K562 (cell line): ENCODE measurements around the gene ZC3H6. TPM values are rescaled to one million over a fixed set of nuclear protein-coding genes. Genes with fewer than 3 reads are reported as not detected.
A peak's percentile ranks its signal among the peaks of the same experiment; 100 is the strongest.

ENCODE experiments used
- ADNP ChIP-seq: fragments of 200-800 bp; sonication (Bioruptor generic); IDR thresholded peaks from 2 replicates; pipeline ENCODE4 v1.6.1; 2016; ENCODE audit warnings: missing genetic modification characterization, missing compliant biosample characterization
- BDP1 ChIP-seq: IDR thresholded peaks from 3 replicates; pipeline ENCODE4 v1.6.1; 2011; ENCODE audit not compliant: insufficient read length, insufficient read depth
- DACH1 ChIP-seq: fragments of 450-650 bp; IDR thresholded peaks from 2 replicates; pipeline ENCODE4 v1.6.1; 2018; ENCODE audit not compliant: partially characterized antibody
- EGR1 ChIP-seq: fragments of 450-650 bp; conservative IDR thresholded peaks from 2 replicates; pipeline ENCODE4 v1.6.1; 2017; ENCODE audit warnings: mild to moderate bottlenecking
- EHMT2 ChIP-seq: fragments of 450-650 bp; IDR thresholded peaks from 2 replicates; pipeline ENCODE4 v1.6.1; 2018; ENCODE audit warnings: antibody characterized with exemption
- FUS ChIP-seq: fragments of 200-400 bp; formaldehyde crosslinking; optimal IDR thresholded peaks from 2 replicates; pipeline ENCODE3; 2017; ENCODE audit warnings: low read depth, low read length
- HSF4 ChIP-seq: fragments of 250-450 bp; sonication (Bioruptor Pico); IDR thresholded peaks from 2 replicates; pipeline ENCODE4 v2.1.2; 2022; ENCODE audit warnings: mild to moderate bottlenecking, moderate library complexity, borderline replicate concordance
- NFATC3 ChIP-seq: fragments of 450-650 bp; IDR thresholded peaks from 2 replicates; pipeline ENCODE4 v1.6.1; 2017; ENCODE audit warnings: mild to moderate bottlenecking
- NFE2L1 ChIP-seq: fragments of 450-650 bp; IDR thresholded peaks from 2 replicates; pipeline ENCODE4 v1.6.1; 2016; ENCODE audit warnings: missing genetic modification characterization, low read depth, mild to moderate bottlenecking, missing compliant biosample characterization, moderate library complexity, borderline replicate concordance
- PCBP2 ChIP-seq: fragments of 200-400 bp; formaldehyde crosslinking; IDR thresholded peaks from 2 replicates; pipeline ENCODE4 v1.6.1; 2018; ENCODE audit warnings: low read length, low read depth, mild to moderate bottlenecking, moderate library complexity; ENCODE audit not compliant: poor library complexity, severe bottlenecking
- RAD21 ChIP-seq, 2 experiments: fragments of 250-450 bp in 1 of 2; fragments of 450-650 bp in 1 of 2; sonication (Bioruptor Pico) in 1 of 2; formaldehyde crosslinking in 1 of 2; IDR thresholded peaks in 1 of 2; conservative IDR thresholded peaks in 1 of 2; 2 replicates each; pipeline versions ENCODE4 v1.4.0 to v1.8.0; 2020 to 2022; ENCODE audit warnings: mild to moderate bottlenecking in 2 of 2, moderate library complexity in 1 of 2
- RBBP5 ChIP-seq: fragments of 200-600 bp; sonication (generic); IDR thresholded peaks from 2 replicates; pipeline ENCODE4 v1.6.1; 2012; ENCODE audit warnings: borderline replicate concordance, mild to moderate bottlenecking, low read length, control low read depth, inconsistent platforms; ENCODE audit not compliant: insufficient read depth, poor library complexity, severe bottlenecking
- RNF2 ChIP-seq: sonication (generic); IDR thresholded peaks from 2 replicates; pipeline ENCODE4 v1.6.1; 2016
- SIN3A ChIP-seq, 2 experiments: fragments of 150-350 bp in 1 of 2; IDR thresholded peaks; 2 replicates each; pipeline ENCODE4 v1.6.1; 2011 to 2016; ENCODE audit warnings: borderline replicate concordance in 2 of 2, low read depth in 2 of 2, low read length in 2 of 2, mild to moderate bottlenecking in 2 of 2, moderate library complexity in 2 of 2; ENCODE audit not compliant: control insufficient read depth in 1 of 2
- SMAD2 ChIP-seq: fragments of 150-350 bp; IDR thresholded peaks from 2 replicates; pipeline ENCODE4 v1.6.1; 2014; ENCODE audit warnings: low read depth, mild to moderate bottlenecking, low read length
- SMARCC2 ChIP-seq: fragments of 450-650 bp; IDR thresholded peaks from 2 replicates; pipeline ENCODE4 v1.6.1; 2017; ENCODE audit warnings: antibody characterized with exemption, moderate library complexity, mild to moderate bottlenecking, low read depth
- ZC3H4 ChIP-seq: sonication (generic); formaldehyde crosslinking; IDR thresholded peaks from 2 replicates; pipeline ENCODE4 v1.9.0; 2021; ENCODE audit warnings: missing genetic modification reagents, borderline replicate concordance
- ZNF354B ChIP-seq: fragments of 250-450 bp; sonication (Bioruptor Pico); IDR thresholded peaks from 2 replicates; pipeline ENCODE4 v1.4.0; 2020
- ZNF696 ChIP-seq: fragments of 250-450 bp; sonication (Bioruptor Pico); conservative IDR thresholded peaks from 2 replicates; pipeline ENCODE4 v1.4.0; 2020; ENCODE audit warnings: mild to moderate bottlenecking, moderate library complexity
- polyA plus RNA-seq, 8 experiments: library from polyadenylated mRNA; depleted of rRNA in 4 of 8; stranded (reverse) in 5 of 8; unstranded in 3 of 8; fragments of >200 nt; fragmentation: Nextera tagmentation in 2 of 8; fragmentation: Illumina TruSeq in 1 of 8; extraction: Ambion mirVana in 2 of 8; extraction: Trizol in 1 of 8; gene quantifications; 2 replicates each; pipeline versions ENCODE4 v1.2.1 to v1.2.3, GENCODE V29; 2011 to 2014; ENCODE audit warnings: inconsistent platforms in 1 of 8, missing spikeins in 1 of 8
- total RNA-seq, 7 experiments: library from RNA; depleted of rRNA in 6 of 7; stranded (reverse); fragments of >200 nt in 6 of 7; fragmentation: Illumina TruSeq in 2 of 7; extraction: Trizol in 2 of 7; gene quantifications; 2 replicates each; pipeline versions ENCODE4 v1.2.1 to v1.2.3, GENCODE V29; 2011 to 2021; ENCODE audit warnings: low replicate concordance in 1 of 7
- TF ChIP-seq, protein P1 (sequence below): fragments of 250-450 bp; sonication (Bioruptor Pico); IDR thresholded peaks from 2 replicates; pipeline ENCODE4 v1.8.0; 2022; ENCODE audit warnings: moderate library complexity, mild to moderate bottlenecking, inconsistent platforms
- TF ChIP-seq, protein P2 (sequence below), 2 experiments: fragments of 450-650 bp in 1 of 2; sonication (generic) in 1 of 2; formaldehyde crosslinking; conservative IDR thresholded peaks; 2 replicates each; pipeline versions ENCODE4 v1.4.0 to v1.8.1; 2020 to 2022; ENCODE audit warnings: mild to moderate bottlenecking in 1 of 2, missing genetic modification reagents in 1 of 2
- TF ChIP-seq, protein P3 (sequence below): IDR thresholded peaks from 3 replicates; pipeline ENCODE4 v1.6.1; 2011; ENCODE audit warnings: borderline replicate concordance, mild to moderate bottlenecking; ENCODE audit not compliant: insufficient read length, insufficient read depth
- TF ChIP-seq, protein P4 (sequence below): IDR thresholded peaks from 2 replicates; pipeline ENCODE4 v1.6.1; 2012; ENCODE audit warnings: low read depth, low read length, improper control_type of control experiment, borderline replicate concordance

ZC3H6 gene
- total and polyA plus RNA-seq, 9 of the 15 experiments (the other 6 are each of a cell fraction or from before 2014, with no cell fraction given), result 0.45 to 1.9 (median 1.5) TPM

DNA sequence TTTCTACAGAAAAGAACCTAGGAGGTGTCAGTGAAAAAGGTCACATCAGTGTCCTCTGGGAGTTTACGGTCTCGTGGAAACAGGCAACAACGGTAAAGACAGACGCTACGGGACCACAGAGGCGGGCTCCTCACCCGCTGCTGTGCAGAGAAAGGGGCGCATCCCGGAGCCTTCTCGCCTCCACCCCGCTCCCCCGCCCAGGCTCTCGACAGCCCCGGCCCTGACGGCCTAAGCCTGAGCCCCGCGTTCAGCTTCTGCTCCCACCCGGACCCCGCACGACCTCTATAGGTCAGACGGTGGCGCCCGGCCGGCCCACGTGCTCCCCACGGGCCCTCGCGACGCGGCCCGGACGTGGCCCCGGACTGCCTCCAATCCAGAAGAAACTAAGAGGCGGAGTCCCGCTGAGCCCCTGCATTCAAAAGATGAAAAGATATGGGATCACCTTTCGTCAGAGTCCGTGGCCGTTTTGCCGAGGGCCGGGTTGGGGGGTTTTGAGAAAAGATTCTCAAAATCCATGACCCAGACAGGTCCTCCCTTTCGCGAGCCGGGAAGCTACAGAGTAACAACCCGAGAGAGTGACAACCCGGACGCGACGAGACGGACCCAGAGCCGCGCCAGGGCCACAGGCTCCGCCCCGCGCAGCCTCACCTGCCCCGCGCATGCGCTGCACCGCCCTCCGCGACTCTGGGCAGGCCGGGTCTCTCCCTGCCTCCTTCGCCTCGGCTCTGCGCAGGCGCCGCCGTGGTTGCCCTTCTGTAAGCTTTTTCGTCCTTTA, 20.7 kb upstream of the ZC3H6 start, which contains the start of gene ZC3H8 (continued):
- TF ChIP-seq NFATC3 (no peak), HSF4 (CRISPR knock-in tag) (no peak), NFE2L1 (tag) (no peak), SMAD2 (no peak), RNF2 (no peak; the same call in 1 of the 2 replicates), ZNF354B (CRISPR knock-in tag) (no peak), RAD21 (CRISPR knock-in tag; conservative IDR thresholded peaks at IDR 0.05 in 1 of 2, IDR thresholded peaks at IDR 0.05 in 1 of 2) (no peak), PCBP2 (no peak), ADNP (tag) (no peak), ZNF696 (CRISPR knock-in tag) (no peak), ZC3H4 (CRISPR knock-in tag) (no peak), EGR1 (no peak; the same call in 1 of the 2 replicates), SMARCC2 (no peak), BDP1 (no peak), FUS (peak; percentile 66), RBBP5 (peak; percentile 78), DACH1 (no peak), EHMT2 (no peak), SIN3A (IDR thresholded peaks at IDR 0.05; ENCODE audit: borderline replicate concordance in 2 of 2, control insufficient read depth in 1 of 2, low read depth in 2 of 2, low read length in 2 of 2) (peak; percentile 37 to 46; a peak in 2 of 4 replicates)
- TF ChIP-seq, protein P1, sequence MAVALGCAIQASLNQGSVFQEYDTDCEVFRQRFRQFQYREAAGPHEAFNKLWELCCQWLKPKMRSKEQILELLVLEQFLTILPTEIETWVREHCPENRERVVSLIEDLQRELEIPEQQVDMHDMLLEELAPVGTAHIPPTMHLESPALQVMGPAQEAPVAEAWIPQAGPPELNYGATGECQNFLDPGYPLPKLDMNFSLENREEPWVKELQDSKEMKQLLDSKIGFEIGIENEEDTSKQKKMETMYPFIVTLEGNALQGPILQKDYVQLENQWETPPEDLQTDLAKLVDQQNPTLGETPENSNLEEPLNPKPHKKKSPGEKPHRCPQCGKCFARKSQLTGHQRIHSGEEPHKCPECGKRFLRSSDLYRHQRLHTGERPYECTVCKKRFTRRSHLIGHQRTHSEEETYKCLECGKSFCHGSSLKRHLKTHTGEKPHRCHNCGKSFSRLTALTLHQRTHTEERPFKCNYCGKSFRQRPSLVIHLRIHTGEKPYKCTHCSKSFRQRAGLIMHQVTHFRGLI (CRISPR knock-in tag), result no peak
- TF ChIP-seq, protein P2, sequence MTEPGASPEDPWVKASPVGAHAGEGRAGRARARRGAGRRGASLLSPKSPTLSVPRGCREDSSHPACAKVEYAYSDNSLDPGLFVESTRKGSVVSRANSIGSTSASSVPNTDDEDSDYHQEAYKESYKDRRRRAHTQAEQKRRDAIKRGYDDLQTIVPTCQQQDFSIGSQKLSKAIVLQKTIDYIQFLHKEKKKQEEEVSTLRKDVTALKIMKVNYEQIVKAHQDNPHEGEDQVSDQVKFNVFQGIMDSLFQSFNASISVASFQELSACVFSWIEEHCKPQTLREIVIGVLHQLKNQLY (CRISPR knock-in tag; conservative IDR thresholded peaks at IDR 0.05), result no peak; a peak in 1 of 4 replicates
- TF ChIP-seq, protein P3, sequence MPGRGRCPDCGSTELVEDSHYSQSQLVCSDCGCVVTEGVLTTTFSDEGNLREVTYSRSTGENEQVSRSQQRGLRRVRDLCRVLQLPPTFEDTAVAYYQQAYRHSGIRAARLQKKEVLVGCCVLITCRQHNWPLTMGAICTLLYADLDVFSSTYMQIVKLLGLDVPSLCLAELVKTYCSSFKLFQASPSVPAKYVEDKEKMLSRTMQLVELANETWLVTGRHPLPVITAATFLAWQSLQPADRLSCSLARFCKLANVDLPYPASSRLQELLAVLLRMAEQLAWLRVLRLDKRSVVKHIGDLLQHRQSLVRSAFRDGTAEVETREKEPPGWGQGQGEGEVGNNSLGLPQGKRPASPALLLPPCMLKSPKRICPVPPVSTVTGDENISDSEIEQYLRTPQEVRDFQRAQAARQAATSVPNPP, result no peak
- TF ChIP-seq, protein P4, sequence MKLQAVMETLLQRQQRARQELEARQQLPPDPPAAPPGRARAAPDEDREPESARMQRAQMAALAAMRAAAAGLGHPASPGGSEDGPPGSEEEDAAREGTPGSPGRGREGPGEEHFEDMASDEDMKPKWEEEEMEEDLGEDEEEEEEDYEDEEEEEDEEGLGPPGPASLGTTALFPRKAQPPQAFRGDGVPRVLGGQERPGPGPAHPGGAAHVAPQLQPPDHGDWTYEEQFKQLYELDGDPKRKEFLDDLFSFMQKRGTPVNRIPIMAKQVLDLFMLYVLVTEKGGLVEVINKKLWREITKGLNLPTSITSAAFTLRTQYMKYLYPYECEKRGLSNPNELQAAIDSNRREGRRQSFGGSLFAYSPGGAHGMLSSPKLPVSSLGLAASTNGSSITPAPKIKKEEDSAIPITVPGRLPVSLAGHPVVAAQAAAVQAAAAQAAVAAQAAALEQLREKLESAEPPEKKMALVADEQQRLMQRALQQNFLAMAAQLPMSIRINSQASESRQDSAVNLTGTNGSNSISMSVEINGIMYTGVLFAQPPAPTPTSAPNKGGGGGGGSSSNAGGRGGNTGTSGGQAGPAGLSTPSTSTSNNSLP, result no peak
